Loucy (cell line): ENCODE measurements around the gene LILRB4.

Experiments used
- EZH2phosphoT487 ChIP-seq: fragments of 200-600 bp; IDR thresholded peaks from 2 replicates; pipeline ENCODE4 v1.6.1; 2018; ENCODE audit warnings: antibody characterized with exemption, mild to moderate bottlenecking, moderate library complexity, borderline replicate concordance
- TF ChIP-seq, protein P1 (sequence below): fragments of 200-600 bp; sonication (generic); conservative IDR thresholded peaks from 2 replicates; pipeline ENCODE4 v1.5.1; 2014; ENCODE audit warnings: mild to moderate bottlenecking, antibody characterized with exemption, low read length

DNA sequence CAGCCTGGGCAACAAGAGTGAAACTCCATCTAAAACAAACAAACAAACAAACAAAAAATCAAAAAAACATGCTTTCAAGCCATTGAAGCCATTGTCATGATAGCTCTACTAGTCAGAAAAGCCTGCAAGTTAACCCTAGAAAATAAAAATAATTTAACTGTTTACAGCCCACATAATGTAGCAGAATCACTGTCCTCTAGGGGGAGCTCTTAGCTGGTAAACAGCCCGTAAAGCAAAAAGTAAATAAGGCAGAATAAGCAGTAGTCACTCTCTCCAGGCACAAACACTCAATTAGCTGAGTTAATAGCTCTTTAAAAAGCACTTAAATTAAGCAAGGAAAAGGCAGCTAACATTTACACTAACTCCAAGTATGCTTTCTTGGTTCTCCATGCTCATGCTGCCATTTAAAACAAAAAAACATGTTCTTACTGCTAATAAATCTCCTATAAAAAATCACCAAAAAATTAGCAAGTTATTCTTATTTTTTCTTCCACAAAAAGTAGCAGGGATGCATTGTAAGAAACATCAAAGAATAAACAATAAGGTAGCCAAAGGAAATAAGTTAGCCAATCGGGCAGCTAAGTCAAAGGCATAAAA, 11.3 kb downstream of the LILRB4 start:
- TF ChIP-seq, protein P1, sequence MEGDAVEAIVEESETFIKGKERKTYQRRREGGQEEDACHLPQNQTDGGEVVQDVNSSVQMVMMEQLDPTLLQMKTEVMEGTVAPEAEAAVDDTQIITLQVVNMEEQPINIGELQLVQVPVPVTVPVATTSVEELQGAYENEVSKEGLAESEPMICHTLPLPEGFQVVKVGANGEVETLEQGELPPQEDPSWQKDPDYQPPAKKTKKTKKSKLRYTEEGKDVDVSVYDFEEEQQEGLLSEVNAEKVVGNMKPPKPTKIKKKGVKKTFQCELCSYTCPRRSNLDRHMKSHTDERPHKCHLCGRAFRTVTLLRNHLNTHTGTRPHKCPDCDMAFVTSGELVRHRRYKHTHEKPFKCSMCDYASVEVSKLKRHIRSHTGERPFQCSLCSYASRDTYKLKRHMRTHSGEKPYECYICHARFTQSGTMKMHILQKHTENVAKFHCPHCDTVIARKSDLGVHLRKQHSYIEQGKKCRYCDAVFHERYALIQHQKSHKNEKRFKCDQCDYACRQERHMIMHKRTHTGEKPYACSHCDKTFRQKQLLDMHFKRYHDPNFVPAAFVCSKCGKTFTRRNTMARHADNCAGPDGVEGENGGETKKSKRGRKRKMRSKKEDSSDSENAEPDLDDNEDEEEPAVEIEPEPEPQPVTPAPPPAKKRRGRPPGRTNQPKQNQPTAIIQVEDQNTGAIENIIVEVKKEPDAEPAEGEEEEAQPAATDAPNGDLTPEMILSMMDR, result peak; percentile 77
- TF ChIP-seq EZH2phosphoT487, result no peak
